HG02610 (cell line): Measurements from ENCODE around the gene CPNE1.
A peak's percentile ranks its signal among the peaks of the same experiment; 100 is the strongest.

Experiments
- ATAC-seq: cut with Tn5 transposase; IDR thresholded peaks from one replicate; pipeline ENCODE4 v1.9.1; 2021; ENCODE audit warnings: mild to moderate bottlenecking, moderate library complexity; ENCODE audit not compliant: unreplicated experiment

The CPNE1 gene

GRCh38 chr20:35621560-35621946 is 43.1 kb downstream of the CPNE1 start:
- no peak for ATAC-seq

- ATAC-seq = no peak
Observed at GRCh38 chr20:35620818-35621559, 43.7 kb downstream of the CPNE1 start.

- ATAC-seq = peak; percentile 38
Observed at GRCh38 chr20:35619196-35620095, 45.3 kb downstream of the CPNE1 start.

- no peak for ATAC-seq
Observed at GRCh38 chr20:35618263-35619131, 46.2 kb downstream of the CPNE1 start.

GRCh38 chr20:35617397-35618262 is 47.1 kb downstream of the CPNE1 start:
- ATAC-seq = no peak

- ATAC-seq = peak; percentile 22
Observed at GRCh38 chr20:35616465-35617396, 48.0 kb downstream of the CPNE1 start.

DNA sequence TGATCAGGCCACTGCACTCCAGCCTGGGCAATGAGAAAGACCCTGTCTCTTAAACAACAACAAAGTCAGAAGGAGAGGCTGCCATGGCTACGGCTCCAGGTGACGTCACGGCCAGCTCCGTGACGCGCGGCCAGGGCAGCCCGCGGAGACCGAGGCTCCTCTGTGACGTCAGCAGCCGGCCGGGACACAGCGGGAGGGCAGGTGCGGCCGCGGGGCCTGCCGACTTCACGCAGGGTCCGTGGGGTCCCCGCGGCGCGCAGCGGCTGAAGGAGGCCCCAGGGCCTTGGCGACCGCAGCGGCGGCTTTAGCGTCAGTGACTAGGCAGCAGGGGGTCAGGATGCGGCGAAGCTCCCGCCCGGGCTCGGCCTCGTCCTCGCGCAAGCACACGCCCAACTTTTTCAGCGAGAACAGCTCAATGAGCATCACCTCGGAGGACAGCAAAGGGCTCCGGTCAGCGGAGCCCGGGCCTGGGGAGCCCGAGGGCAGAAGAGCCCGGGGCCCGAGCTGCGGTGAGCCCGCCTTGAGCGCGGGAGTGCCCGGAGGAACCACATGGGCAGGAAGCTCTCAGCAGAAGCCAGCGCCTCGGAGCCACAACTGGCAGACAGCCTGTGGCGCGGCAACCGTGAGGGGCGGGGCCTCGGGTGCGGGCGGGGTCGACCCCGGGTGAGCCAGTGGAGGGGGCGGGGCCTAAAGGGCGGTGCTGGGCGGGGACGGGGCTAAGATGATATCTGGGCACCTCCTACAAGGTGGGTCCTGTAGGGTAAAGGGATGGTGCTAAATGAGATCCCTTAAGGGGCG is 48.8 kb downstream of the CPNE1 start, which contains the start of gene SPAG4:
Gene SPAG4 (plus strand): TSS at position 163 of the 798 bp plus-strand sequence. CDS start 175 bp downstream, at position 338.
- ATAC-seq = peak; percentile 75

GRCh38 chr20:35611482-35611881 is 53.2 kb downstream of the CPNE1 start:
- ATAC-seq = peak; percentile 37

GRCh38 chr20:35610833-35611427 is 53.8 kb downstream of the CPNE1 start:
- ATAC-seq = no peak

DNA sequence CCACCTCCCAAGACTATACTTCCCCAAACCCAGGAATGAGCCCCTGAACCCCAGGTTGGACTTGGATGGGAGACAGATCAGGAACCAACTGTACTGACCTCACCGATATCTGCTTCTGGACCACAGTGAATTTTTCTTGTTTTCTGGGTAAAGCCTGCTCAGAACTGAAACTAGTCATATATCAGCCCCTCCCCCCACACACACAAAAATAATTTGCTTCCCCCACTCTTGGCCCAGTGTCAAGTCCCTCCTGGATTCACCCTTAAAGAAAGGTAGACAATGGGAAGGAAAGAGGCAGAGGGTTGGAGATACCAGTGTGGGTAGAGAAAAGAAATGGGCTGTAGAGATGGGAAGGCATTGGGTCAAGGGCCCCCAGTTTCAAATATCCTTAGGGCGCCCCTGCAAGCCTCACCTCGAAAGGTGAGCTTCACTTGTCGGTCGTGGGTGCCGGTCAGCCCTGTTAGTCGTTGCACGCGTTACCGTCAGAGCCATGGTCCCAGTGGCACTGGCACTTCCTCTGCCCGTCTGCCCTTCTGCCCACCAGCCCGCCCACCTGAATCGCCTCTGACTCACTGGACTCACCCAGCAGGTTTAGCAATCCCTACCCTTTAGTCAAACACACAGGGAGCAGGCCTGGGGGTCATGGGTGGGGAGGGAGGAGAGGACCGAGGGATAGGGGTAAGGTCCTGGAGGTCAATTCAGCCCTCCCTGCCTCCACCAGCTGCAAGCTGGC is 57.5 kb downstream of the CPNE1 start:
- ATAC-seq = no peak

- ATAC-seq = no peak
Observed at GRCh38 chr20:35606127-35606526, 58.6 kb downstream of the CPNE1 start.

- ATAC-seq = no peak
Observed at GRCh38 chr20:35604449-35604747, 60.3 kb downstream of the CPNE1 start.

GRCh38 chr20:35603695-35604448 is 60.8 kb downstream of the CPNE1 start:
- ATAC-seq = no peak

GRCh38 chr20:35602851-35603495 is 61.7 kb downstream of the CPNE1 start:
- no peak for ATAC-seq

DNA sequence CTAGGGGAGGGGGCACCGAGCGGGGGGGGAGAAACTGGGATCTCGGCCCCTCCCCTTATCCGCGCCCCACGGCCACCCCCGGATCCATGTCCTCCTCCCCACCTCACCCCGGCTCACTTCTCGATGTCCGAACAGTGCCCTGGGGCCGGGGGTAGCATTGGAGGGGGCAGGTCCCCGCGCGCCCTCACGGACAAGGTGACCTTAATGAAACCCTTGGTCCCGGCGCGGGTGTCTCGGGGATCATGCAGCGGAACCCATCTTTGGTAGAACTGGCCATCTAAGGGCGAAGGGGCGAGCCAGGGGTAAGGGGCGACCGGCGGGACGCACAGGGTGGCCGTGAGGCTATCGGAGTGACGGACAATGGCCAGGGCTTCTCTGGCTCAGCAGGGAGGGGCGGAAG is 62.7 kb downstream of the CPNE1 start:
- ATAC-seq = no peak
